HFFc6 (cell line): Measurements from ENCODE around the gene MYL12B. TPM values are rescaled to one million over a fixed set of nuclear protein-coding genes. Genes with fewer than 3 reads are reported as not detected.

Experiments
- DNase-seq: peaks from one replicate; pipeline ENCODE4 v3.0.0-alpha.2; 2018
- H3K27ac Mint-ChIP-seq: 2 replicates; pipeline ENCODE4 v1.8.0; 2020; ENCODE audit warnings: mild to moderate bottlenecking, mixed read lengths
- H3K27me3 Mint-ChIP-seq: 2 replicates; pipeline ENCODE4 v1.8.0; 2021; ENCODE audit warnings: mild to moderate bottlenecking, moderate library complexity, mixed read lengths; ENCODE audit not compliant: insufficient read depth
- H3K36me3 Mint-ChIP-seq: 2 replicates; pipeline ENCODE4 v1.8.0; 2021; ENCODE audit warnings: low read depth, mixed read lengths
- H3K4me1 Mint-ChIP-seq: 2 replicates; pipeline ENCODE4 v1.8.0; 2020; ENCODE audit warnings: low read depth, mixed read lengths
- H3K4me3 Mint-ChIP-seq: 2 replicates; pipeline ENCODE4 v1.8.0; 2020; ENCODE audit warnings: mild to moderate bottlenecking, moderate library complexity, mixed read lengths
- H3K9me3 Mint-ChIP-seq: 2 replicates; pipeline ENCODE4 v1.8.0; 2020; ENCODE audit warnings: mild to moderate bottlenecking, mixed read lengths
- CTCF ChIP-seq: fragments of 200-600 bp; sonication (generic); IDR thresholded peaks from 2 replicates; pipeline ENCODE4 v1.5.0; 2021; ENCODE audit warnings: antibody characterized with exemption, mild to moderate bottlenecking
- total RNA-seq, 6 experiments: library from RNA; stranded (reverse); fragmentation: NEBNext Ultra II Directional; extraction: Animal tissue kit (Norgen Biotek cat#: 25700); gene quantifications; 2 replicates in 1 of 6; 3 replicates in 5 of 6; pipeline ENCODE4 v1.2.3, GENCODE V29; 2021

MYL12B gene
- total RNA-seq, 6 experiments from 2014 or later = 590 to 686 (median 637) TPM

DNA sequence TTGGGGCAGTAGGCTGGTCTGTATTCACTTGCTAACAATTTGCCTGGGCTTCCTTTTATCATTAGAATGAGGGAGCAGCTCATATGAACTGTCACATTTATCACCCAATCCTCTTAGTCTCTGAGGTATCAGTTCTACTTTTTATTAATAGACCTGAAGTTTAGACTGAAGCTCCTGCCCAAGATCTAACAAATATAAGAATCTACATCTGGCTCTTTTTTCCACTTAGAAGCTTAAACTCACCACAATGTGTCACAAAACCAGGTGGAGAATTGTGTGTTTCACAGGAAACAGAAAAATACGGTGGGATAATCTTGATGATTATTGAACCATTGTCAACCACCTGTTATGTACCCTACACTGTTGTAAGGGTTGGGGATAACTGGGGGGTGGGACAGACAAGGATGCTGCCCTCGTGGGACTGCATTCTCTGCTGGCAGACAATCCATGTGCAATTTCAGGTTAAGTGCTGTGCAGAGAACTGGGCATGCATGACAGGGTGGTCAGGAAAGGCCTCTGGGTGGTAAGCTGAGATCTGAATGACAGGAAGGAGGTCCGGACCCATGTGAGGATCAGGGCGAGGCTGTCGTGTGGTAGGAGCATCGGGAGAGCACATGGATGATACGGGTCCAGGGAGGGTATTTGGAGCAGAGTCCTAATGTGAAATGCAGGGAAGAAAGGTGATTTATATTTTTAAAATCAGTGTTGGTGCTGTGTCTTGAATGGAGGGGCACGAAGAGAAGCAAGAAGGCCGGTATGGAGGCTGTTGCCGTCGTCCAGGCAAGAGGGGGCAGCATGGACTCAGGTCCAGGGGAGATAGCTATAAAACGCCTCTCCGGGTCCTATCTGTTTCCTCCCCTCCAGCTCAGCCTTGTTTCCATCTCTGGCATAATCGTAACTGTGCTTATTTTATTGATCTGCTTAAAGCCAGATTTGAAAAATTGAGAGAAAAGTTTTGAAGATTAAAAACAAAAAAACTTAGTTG, 17.6 kb downstream of the MYL12B start:
- Mint-ChIP-seq H3K36me3 (peaks cover 18% of the 10 kb centered on the region), H3K27me3 (no peaks in the 10 kb centered on the region), H3K4me3 (no peak overlapping the region), H3K4me1 (peaks cover 12% of the 10 kb centered on the region), H3K27ac (peak overlapping the region; percentile 53), H3K9me3 (no peaks in the 10 kb centered on the region)
- DNase-seq = no peak
- no peak for TF ChIP-seq CTCF

DNA sequence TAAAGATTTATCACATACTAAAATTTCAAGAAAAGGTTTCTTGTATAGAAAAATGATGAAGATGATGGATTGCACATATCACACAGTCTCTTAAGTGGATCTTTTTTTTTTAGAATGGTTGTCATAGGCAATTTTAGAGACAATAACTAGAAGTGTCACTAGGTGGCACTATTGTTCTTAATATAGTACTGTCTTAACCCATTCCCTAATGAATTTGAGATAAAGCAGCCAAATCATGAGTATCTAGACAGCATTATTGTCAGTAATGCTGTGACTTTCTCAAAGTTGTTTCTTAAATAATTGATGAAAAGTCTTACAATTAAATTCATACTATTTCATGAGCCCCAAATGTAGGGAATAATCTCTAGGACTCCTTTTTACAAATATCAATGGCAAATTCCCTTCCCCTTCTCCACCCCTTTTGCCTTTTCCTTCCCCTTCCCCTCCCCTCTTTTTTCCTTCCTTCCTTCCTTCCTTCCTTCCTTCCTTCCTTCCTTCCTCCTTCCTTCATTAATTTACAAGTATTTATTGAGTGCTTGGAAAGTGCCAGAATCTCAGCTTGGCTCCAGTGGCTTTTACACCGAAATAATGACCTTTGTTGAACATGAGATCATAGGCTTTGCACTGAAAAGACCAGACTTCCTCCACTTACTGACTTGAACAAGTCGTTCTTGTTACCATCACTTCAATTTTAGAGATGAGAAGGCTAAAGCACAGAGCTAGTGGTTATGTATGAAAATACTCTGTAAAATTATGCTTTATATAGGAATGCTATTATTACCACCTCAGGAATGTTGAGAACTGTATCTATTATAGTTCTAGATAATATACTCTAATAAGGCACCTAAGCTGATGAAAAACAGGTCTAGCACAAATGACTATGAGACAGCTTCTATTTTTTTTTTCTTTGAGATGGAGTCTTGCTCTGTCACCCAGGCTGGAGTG, 19.8 kb downstream of the MYL12B start:
- TF ChIP-seq CTCF = peak; percentile 88
- H3K9me3 Mint-ChIP-seq = no peaks in the 10 kb centered on the region
- no peaks in the 10 kb centered on the region for H3K27me3 Mint-ChIP-seq
- peaks cover 11% of the 10 kb centered on the region for H3K36me3 Mint-ChIP-seq
- peak; percentile 80 for DNase-seq
- peaks cover 12% of the 10 kb centered on the region for H3K4me1 Mint-ChIP-seq
- H3K4me3 Mint-ChIP-seq = no peak overlapping the region
- H3K27ac Mint-ChIP-seq = no peak overlapping the region

GRCh38 chr18:3283253-3283863, 21.4 kb downstream of the MYL12B start:
- 0 out of 2 replicates have a peak, but pooled peaks cover under 1% of the 10 kb centered on the region for H3K36me3 Mint-ChIP-seq
- DNase-seq = no peak
- H3K9me3 Mint-ChIP-seq = no peaks in the 10 kb centered on the region
- H3K4me1 Mint-ChIP-seq = peaks cover 6% of the 10 kb centered on the region
- no peak overlapping the region for H3K27ac Mint-ChIP-seq
- no peaks in the 10 kb centered on the region for H3K27me3 Mint-ChIP-seq
- no peak overlapping the region for H3K4me3 Mint-ChIP-seq
- no peak for TF ChIP-seq CTCF

- Mint-ChIP-seq H3K36me3 (no peaks in the 10 kb centered on the region), H3K27me3 (no peaks in the 10 kb centered on the region), H3K9me3 (no peaks in the 10 kb centered on the region), H3K4me3 (no peak overlapping the region), H3K27ac (no peak overlapping the region), H3K4me1 (peaks cover 6% of the 10 kb centered on the region)
- no peak for DNase-seq
- TF ChIP-seq CTCF = no peak
These were observed 22.0 kb downstream of the MYL12B start for GRCh38 chr18:3283908-3284307.

DNA sequence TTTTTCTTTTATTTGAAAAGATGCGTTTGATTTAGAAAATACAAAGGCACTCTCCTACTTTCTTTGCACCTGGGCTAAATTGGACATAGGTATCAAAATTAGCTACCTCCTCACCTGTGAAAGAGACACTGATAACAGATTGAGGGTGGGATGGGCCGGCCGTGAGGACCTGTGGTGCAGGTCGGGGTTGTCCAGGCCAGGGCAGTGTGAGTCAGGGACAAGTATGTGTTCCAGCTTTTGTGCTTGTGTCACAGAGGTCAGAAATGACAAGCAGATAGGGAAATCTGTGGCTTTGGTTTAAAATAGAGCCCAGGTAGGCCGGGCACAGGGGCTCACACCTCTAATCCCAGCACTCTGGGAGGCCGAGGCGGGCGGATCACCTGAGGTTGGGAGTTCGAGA, 22.6 kb downstream of the MYL12B start:
- Mint-ChIP-seq H3K4me3 (no peak overlapping the region), H3K4me1 (peaks cover 6% of the 10 kb centered on the region), H3K27ac (no peak overlapping the region), H3K27me3 (no peaks in the 10 kb centered on the region), H3K9me3 (no peaks in the 10 kb centered on the region), H3K36me3 (no peaks in the 10 kb centered on the region)
- no peak for DNase-seq
- no peak for TF ChIP-seq CTCF
